Lower leg skin (tissue), 3 donors: ENCODE results near the gene RAB1B.

ENCODE experiments used
- POLR2A ChIP-seq, 2 donors: fragments of 450-650 bp; IDR thresholded peaks; one replicate each; pipeline ENCODE4 v1.6.1; 2016 to 2017; ENCODE audit warnings: antibody characterized with exemption in 2 of 2, mild to moderate bottlenecking in 1 of 2, moderate library complexity in 1 of 2
- TF ChIP-seq, protein P1 (sequence below), 3 donors: fragments of 450-650 bp; IDR thresholded peaks; one replicate each; pipeline ENCODE4 v1.5.1; 2016; ENCODE audit warnings: antibody characterized with exemption in 3 of 3, mild to moderate bottlenecking in 3 of 3, moderate library complexity in 2 of 3

DNA sequence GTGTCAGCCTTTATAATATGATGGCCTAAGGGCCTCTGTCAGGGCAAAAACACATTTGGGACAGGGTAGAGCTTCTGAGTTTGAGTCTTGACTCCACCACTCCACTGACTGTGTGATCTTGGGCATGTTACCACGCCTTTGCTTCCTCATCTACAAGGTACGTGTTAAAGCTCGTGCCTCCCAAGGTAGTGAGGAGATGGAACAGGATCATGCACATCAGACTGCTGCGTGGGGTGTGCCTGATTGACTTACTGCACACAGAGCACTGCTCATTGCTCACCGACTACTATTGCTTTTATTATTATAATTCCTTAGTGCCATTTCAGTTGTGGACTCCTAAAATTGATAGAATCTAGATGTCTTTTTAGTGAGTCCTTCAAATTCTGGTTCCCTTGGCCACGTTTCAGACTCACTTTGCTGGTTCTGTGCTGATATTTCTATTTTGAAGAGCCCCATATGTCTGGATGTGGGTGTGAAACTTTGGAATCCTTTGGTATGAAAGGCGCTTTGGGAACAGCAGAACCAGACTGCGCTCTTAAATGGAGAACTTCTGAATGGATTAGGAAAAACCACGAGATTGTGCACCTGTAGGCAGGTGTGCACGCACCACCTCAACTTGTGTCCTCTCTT is 44.1 kb upstream of the RAB1B start:
- TF ChIP-seq, protein P1, sequence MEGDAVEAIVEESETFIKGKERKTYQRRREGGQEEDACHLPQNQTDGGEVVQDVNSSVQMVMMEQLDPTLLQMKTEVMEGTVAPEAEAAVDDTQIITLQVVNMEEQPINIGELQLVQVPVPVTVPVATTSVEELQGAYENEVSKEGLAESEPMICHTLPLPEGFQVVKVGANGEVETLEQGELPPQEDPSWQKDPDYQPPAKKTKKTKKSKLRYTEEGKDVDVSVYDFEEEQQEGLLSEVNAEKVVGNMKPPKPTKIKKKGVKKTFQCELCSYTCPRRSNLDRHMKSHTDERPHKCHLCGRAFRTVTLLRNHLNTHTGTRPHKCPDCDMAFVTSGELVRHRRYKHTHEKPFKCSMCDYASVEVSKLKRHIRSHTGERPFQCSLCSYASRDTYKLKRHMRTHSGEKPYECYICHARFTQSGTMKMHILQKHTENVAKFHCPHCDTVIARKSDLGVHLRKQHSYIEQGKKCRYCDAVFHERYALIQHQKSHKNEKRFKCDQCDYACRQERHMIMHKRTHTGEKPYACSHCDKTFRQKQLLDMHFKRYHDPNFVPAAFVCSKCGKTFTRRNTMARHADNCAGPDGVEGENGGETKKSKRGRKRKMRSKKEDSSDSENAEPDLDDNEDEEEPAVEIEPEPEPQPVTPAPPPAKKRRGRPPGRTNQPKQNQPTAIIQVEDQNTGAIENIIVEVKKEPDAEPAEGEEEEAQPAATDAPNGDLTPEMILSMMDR (IDR thresholded peaks at IDR 0.05), result no peak
- no peak for TF ChIP-seq POLR2A (IDR thresholded peaks at IDR 0.05)
